ENCODE measurements around the gene TMEM139.

Gene TMEM139

DNA sequence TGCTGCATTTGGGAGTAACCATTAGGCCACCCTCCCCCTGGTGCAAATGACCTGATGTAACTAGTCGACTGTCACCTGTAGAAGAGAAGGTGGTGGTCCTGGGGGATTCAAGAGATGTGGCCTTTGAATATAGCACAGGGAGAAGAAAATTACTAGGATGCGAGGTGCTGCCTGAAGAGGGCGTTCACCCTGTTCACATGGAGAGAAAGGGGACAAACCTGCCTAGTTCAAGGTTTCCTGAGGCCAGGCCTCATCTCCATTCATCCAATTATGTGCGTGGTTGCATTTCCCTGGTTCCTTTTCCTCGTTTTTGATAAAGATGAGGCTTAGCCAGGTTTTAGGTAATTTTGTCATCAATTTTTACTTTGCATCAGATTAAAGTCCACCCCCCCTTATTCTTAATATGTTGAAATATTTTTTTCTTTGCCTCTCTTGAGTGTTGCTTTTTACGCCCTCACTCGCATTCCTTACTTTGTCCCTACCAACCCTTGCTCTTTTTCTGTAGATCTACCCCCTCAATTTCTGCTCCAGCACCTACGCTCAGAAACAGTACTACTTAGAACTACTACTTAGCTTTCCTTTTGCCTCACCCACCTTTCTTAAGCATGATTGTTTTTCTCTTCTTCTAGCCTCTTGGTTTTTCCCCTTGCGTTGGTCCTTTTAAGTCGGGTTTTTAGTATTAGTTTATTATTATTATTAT lies 44.9 kb downstream of the TMEM139 start:
- no peak for DNase-seq

DNA sequence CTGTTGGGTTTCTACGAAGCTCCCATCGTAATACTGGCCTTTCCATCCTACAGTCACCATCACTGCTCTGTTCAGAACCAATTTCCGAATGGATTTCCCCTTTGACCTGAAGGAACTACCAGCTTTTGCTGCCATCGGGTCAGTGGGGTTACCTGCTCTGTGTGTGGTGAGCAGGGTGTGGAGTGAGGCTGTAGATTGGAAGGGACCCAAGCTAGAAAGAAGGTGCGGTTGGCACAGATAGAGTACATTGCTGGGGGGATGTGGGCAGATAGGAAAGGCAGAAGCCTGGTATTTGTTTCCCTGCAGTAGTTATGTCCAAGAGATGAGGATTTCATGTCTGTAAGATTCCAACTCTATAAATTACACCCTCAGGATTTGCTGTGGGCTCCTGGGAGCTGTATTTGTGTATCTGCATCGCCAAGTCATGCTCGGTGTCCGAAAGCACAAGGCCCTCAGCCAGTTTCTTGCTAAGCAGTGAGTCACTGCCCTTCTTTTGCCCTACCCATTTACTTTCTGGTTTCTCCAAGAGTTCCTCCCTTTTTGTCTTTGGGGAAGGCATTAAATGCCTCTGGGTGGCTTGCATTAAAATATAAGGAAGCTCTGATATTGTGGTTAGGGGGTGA lies 46.5 kb downstream of the TMEM139 start:
- no peak for DNase-seq

DNA sequence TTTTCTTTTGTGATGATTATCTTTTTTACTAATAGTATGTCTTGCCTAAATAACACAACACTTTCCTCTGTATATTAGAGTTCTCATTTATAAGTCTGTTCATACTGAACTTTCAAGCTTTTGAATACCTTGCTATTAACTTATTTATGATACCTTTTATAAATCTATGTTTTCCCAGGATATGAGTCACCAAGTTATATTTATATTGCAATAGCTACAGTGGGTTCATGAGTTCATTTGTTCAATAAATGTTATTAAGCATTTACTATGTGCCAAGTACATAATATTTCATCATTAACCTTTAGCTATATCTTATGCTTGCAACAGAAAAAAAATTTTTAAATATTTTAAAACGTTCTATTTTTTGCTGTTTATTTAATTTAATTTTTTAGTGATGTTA lies 49.5 kb downstream of the TMEM139 start:
- DNase-seq: no peak

DNA sequence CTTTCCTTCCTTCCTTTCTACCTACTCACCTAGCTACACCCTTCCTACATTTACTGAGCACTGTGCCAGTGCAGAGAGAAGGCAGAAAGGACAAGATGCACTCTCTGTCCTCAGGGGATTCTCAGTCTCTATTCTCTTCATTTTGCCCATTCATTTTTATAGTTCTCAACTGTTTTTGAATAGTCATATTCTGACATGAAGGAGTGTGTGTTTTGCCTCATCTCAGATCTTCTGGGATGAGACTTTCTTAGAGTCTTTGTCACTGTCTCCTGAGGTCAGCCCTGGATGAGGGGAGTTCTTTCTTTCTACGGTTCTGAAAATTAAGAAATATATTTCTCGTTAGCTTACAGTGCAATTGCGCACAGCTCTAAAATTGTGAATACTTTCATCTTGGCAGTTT lies 52.5 kb downstream of the TMEM139 start:
- no peak for DNase-seq

Measured in CD4-positive, alpha-beta T cell treated with Interleukin-17A for 4 hours (primary cell).